SH-SY5Y (cell line): ENCODE measurements around the gene SELENOV.

Source experiments
- GATA2 ChIP-seq: IDR thresholded peaks from 2 replicates; pipeline ENCODE4 v1.6.1; 2011; ENCODE audit warnings: mild to moderate bottlenecking, low read depth, low read length
- GATA3 ChIP-seq: IDR thresholded peaks from 2 replicates; pipeline ENCODE4 v1.6.1; 2011; ENCODE audit warnings: low read depth, mild to moderate bottlenecking, low read length, moderate library complexity

GRCh38 chr19:39497701-39497995 lies 17.3 kb upstream of the SELENOV start:
- TF ChIP-seq GATA3: no peak
- no peak for TF ChIP-seq GATA2
